ENCODE data around the gene IGFBP2.
A peak's percentile ranks its signal among the peaks of the same experiment; 100 is the strongest.

Gene IGFBP2

DNA sequence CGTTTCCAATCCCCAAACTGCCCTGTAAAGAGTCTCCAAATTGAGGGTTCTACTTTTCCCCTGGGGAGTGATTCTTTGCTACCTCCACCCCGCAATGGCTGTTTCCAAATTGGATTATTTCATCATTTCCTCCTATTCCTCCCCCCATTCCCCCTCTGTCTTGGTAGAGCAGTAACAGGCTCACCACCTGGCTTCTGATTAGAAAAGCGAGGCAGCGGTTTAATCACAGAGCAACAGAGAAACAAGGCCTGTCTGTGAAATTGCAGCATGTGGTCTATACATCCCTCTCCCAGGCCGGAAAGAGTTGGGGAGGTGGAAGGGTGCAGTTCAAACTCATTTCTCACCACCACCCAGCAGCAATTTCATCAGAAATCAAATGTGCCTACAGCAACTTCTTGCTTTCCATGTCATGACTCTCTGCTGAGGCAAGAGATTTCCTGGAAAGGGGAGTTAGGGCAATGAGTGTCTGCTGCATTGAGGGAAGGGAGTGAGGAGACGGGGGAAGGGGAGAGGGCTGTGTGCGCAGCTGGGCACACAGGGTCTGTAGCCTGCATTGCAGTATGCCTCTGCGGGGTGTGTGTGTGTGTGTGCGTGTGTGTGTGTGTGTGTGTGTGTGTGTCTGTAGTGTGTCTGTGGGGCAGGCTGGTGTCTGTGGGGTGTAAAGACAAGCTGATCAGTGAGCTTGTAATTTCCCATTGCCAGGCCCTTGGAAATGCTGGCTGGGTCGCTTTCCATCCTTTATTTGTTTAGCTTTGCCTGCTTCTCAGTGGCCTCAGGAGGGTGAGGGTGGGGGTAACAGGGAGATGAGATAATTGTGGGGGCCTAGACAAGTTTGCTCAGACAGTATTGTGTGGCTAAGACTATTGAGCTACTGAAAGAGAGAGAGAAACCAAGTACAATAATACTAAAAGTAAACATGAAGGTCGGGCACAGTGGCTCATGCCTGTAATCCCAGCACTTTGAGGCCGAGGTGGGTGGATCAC is 13.5 kb upstream of the IGFBP2 start:
- peaks cover 0 to 5% of the 10 kb centered on the region in 2 donors for H3K4me1 Mint-ChIP-seq (ENCODE audit: low read depth in 2 of 2)
- no peaks in the 10 kb centered on the region for H3K9me3 Mint-ChIP-seq
- DNase-seq, result no peak
- ATAC-seq (replicated peaks), result no peak
- H3K4me3 Mint-ChIP-seq, result no peak overlapping the region
- no peaks in the 10 kb centered on the region for H3K36me3 Mint-ChIP-seq (ENCODE audit: insufficient read depth)
- H3K27me3 Mint-ChIP-seq, result peaks cover 12 to 55% of the 10 kb centered on the region in 2 donors
- no peak overlapping the region for H3K27ac Mint-ChIP-seq

DNA sequence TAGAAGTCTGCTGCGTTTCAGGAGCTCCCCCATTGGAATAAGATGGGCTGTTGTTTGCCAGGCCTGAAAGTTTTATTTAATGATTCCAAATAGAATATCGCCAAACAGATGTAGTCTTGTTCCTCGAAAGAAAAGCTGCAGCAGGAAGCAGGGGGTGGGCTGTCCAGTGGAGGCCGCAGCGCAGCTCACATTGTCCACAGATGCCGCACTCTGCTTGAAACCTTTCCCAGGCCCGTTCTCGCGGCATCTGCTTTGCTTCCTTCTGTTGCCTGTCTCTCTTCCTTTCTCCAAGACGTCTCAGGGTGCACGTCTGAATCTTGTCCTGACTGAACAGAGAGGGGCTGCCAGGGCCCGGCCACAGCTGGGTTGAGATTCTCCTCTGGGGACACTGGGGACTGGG is 12.4 kb upstream of the IGFBP2 start:
- no peaks in the 10 kb centered on the region for H3K9me3 Mint-ChIP-seq
- H3K4me1 Mint-ChIP-seq (ENCODE audit: low read depth in 2 of 2), result peaks cover 0 to 5% of the 10 kb centered on the region in 2 donors
- H3K27ac Mint-ChIP-seq, result no peak overlapping the region
- H3K36me3 Mint-ChIP-seq (ENCODE audit: insufficient read depth), result no peaks in the 10 kb centered on the region
- DNase-seq, result no peak
- peaks cover 12 to 56% of the 10 kb centered on the region in 2 donors for H3K27me3 Mint-ChIP-seq
- ATAC-seq (replicated peaks), result no peak
- no peak overlapping the region for H3K4me3 Mint-ChIP-seq

DNA sequence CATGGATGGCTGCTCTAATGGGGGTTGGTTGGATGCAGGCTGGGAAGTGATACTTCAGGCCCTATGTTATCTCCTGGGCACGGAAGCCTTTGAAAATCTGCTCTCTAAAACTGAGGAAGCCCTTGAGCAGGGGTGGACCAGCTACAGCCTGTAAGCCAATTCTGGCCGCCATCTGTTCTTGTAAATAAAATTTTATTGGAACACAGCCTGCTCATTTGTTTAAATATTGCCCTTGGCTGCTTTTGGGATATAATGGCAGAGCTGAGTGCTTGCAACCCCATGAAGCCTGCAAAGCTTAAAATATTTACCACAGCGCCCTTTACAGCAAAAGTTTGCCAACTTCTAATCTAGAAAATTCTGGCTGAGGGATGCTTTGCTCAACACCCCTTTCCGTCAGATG is 11.9 kb upstream of the IGFBP2 start:
- Mint-ChIP-seq H3K4me1 (ENCODE audit: low read depth in 2 of 2) (peaks cover 0 to 5% of the 10 kb centered on the region in 2 donors), H3K27ac (no peak overlapping the region), H3K36me3 (ENCODE audit: insufficient read depth) (no peaks in the 10 kb centered on the region), H3K27me3 (peaks cover 12 to 59% of the 10 kb centered on the region in 2 donors), H3K9me3 (no peaks in the 10 kb centered on the region), H3K4me3 (no peak overlapping the region)
- ATAC-seq (replicated peaks) (no peak), DNase-seq (no peak)

DNA sequence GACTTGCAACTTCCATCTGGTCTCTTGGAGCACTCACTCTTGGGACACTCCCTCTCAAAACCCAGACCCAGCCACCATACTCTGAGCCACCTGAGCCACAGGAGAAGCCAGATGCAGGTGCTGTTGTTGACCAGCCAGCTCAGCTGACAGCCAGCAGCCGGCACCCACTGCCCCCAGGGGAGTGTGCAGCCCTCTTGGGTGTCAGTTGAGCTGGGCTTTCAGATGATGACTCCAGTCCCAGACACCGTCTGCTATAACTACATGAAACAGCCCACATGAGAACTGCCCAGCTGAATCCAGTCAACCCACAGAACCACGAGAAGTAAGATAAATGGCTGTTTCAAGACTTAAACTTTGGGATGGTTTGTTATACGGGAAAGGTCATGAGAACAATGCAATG is 10.7 kb upstream of the IGFBP2 start:
- H3K9me3 Mint-ChIP-seq, result no peaks in the 10 kb centered on the region
- peaks cover 0 to 5% of the 10 kb centered on the region in 2 donors for H3K4me1 Mint-ChIP-seq (ENCODE audit: low read depth in 2 of 2)
- no peak overlapping the region for H3K4me3 Mint-ChIP-seq
- H3K36me3 Mint-ChIP-seq (ENCODE audit: insufficient read depth), result no peaks in the 10 kb centered on the region
- ATAC-seq (replicated peaks), result no peak
- DNase-seq, result no peak
- H3K27ac Mint-ChIP-seq, result no peak overlapping the region
- peaks cover 6 to 59% of the 10 kb centered on the region in 2 donors for H3K27me3 Mint-ChIP-seq

DNA sequence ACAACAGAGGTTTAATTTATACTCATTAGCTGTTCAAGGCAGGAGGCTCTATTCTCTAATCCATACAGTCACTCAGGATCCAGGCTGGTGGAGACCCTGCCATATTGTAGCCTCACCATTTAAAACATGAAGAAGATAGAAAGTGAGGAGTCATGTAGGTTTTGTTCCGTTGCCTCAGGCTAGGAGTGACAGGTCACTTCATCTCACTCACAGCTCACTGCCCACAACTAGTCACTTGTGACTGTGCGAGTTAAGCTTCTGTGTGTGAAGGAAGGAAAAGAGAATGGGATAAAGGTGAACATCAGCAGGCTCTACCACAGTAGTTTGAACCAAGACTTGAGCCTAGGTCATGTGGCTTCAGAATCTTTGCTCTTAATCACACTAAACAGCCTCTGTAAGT is 9.0 kb upstream of the IGFBP2 start:
- H3K27ac Mint-ChIP-seq, result no peak overlapping the region
- H3K4me1 Mint-ChIP-seq (ENCODE audit: low read depth in 2 of 2), result peaks cover 0 to 5% of the 10 kb centered on the region in 2 donors
- no peak for DNase-seq
- H3K9me3 Mint-ChIP-seq, result no peaks in the 10 kb centered on the region
- H3K4me3 Mint-ChIP-seq, result no peak overlapping the region
- peaks cover 0 to 57% of the 10 kb centered on the region in 2 donors for H3K27me3 Mint-ChIP-seq
- no peak for ATAC-seq (replicated peaks)
- no peaks in the 10 kb centered on the region for H3K36me3 Mint-ChIP-seq (ENCODE audit: insufficient read depth)

DNA sequence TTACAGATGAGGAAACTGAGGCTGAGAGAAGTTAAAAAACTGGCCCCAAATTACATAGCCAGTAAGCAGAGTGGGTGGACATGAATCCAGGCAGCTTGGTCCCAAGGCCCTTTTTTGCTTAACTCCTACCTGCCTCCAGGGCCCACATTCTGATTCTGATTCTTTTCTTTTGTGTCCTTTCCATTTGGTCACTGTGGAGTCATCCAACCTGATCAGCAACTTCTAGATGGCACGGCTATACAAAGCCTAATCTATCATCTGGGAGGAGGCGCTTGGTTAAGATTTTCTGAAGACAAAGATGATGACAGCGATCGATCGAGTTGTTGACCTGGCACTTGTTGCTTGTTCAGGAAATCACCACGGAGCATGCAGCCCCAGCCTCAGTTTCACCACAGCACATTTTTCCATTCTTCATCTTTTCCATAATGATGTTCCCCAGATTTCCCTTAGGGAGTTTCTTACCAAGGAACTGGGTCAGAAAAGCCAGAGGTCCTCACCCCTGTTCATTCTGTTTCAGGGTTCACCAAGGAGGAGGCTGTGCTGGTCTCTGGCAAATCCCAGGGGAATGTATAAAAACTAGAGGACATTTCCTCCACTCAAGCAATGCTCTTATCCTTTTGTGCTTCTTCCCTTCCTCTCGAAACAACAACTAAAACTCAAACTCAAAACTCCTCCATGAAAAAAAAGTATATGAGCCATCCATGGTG is 6.9 kb upstream of the IGFBP2 start:
- Mint-ChIP-seq H3K27me3 (peaks cover under 1 to 62% of the 10 kb centered on the region in 2 donors), H3K4me1 (ENCODE audit: low read depth in 2 of 2) (no peaks in the 10 kb centered on the region), H3K4me3 (no peak overlapping the region), H3K36me3 (ENCODE audit: insufficient read depth) (no peaks in the 10 kb centered on the region), H3K9me3 (no peaks in the 10 kb centered on the region), H3K27ac (no peak overlapping the region)
- ATAC-seq (replicated peaks) (no peak), DNase-seq (no peak)

DNA sequence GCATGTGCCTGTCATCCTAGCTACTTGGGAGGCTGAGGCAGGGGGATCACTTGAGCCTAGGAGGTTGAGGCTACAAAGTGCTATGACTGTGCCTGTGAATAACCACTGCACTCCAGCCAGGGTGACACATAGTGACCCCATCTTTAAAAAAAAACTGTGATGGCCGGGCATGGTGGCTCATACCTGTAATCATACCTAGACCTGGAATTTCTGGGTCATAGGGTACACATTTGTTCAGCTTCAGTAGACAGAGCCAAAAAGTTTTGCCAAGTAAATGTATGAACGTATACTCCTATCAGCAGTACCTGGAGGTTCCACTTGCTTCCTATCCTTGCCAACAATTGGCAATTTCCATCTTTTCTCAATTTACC is 6.4 kb upstream of the IGFBP2 start:
- Mint-ChIP-seq H3K36me3 (ENCODE audit: insufficient read depth) (no peaks in the 10 kb centered on the region), H3K27ac (no peak overlapping the region), H3K9me3 (no peaks in the 10 kb centered on the region), H3K4me1 (ENCODE audit: low read depth in 2 of 2) (no peaks in the 10 kb centered on the region), H3K4me3 (no peak overlapping the region), H3K27me3 (peaks cover 6 to 65% of the 10 kb centered on the region in 2 donors)
- no peak for ATAC-seq (replicated peaks)
- DNase-seq, result no peak

DNA sequence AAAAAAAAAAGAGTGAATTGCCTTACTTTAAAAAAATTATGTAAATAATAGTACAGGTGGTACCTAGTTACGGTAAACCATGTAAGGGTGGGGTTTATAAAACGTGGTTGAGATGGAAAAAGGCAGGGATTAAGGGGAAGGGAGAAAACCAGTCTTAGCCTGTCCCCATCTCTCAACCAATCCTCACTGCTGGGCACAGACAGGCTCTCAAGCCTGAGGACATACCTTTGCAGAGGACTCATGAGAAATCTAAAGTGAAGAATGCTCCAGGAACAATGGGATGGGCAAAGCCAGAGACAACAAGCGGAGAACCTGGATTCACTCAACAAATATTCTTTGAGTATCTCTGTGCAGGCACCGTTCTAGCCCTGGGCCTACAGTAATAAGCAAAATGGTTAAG is 3.4 kb upstream of the IGFBP2 start:
- Mint-ChIP-seq H3K4me1 (ENCODE audit: low read depth in 2 of 2) (peaks cover 12% of the 10 kb centered on the region in 2 donors), H3K4me3 (no peak overlapping the region), H3K36me3 (ENCODE audit: insufficient read depth) (no peaks in the 10 kb centered on the region), H3K9me3 (no peaks in the 10 kb centered on the region), H3K27ac (no peak overlapping the region), H3K27me3 (peaks cover 27 to 84% of the 10 kb centered on the region in 2 donors)
- no peak for DNase-seq
- no peak for ATAC-seq (replicated peaks)

DNA sequence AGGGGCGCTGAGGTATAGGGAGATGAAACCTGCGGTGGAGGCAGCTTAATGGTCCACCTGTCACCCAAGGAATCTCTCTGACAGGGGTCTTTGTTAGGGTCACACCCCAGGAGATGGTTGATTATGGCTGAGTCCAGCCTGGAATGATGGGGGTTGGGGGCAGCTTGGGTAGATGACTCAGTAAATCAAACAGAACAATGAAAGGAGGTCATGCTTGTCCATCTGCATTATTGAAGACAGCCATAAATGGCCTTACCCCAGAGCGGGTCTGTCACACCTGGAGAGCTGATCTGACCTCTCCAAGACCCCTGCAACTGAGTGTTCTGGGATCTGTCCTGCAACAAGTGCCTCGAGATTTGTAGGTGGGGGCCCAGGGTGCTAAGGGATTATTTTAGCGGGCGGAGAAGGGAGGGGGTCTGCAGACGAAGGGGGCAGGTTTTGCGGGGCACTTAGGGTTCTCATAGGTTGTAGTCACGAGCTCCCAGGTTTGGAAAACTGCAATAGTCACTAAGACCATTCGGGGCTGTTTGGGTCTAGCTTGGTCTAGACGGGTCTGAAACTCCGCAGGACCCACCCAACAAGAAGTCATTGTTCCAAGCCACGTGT is 771 bp upstream of the IGFBP2 start:
- ATAC-seq (replicated peaks), result no peak
- H3K27me3 Mint-ChIP-seq, result peaks cover 53 to 87% of the 10 kb centered on the region in 2 donors

DNA sequence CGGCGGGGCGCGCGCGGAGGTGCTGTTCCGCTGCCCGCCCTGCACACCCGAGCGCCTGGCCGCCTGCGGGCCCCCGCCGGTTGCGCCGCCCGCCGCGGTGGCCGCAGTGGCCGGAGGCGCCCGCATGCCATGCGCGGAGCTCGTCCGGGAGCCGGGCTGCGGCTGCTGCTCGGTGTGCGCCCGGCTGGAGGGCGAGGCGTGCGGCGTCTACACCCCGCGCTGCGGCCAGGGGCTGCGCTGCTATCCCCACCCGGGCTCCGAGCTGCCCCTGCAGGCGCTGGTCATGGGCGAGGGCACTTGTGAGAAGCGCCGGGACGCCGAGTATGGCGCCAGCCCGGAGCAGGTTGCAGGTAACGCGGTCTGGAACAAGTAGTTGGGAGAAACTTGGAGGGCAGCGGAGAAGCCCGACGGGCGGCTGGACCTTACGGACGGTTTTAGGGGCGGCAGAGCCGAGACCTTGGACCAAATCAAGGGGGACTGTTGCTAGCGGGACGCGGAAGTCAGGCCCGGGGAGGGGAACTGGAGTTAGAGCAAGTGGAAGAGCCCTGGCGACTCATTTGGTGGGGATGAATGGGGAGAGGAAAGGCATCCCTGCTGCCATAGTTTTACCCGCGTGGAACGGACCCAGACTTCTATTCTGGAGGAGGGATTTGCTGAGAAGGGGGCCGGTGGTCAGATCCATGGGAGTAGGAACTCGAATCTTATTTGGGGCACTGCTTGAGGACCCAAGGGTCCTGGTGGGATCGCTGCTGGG is 573 bp downstream of the IGFBP2 start:
- H3K27ac Mint-ChIP-seq, result no peak overlapping the region
- H3K27me3 Mint-ChIP-seq, result peaks cover 56 to 84% of the 10 kb centered on the region in 2 donors
- no peaks in the 10 kb centered on the region for H3K9me3 Mint-ChIP-seq

More for the DNA sequence above, 771 bp upstream of the IGFBP2 start:
- no peak for DNase-seq
- peaks cover 15 to 18% of the 10 kb centered on the region in 2 donors for H3K4me1 Mint-ChIP-seq (ENCODE audit: low read depth in 2 of 2)
- H3K9me3 Mint-ChIP-seq, result no peaks in the 10 kb centered on the region
- no peaks in the 10 kb centered on the region for H3K36me3 Mint-ChIP-seq (ENCODE audit: insufficient read depth)
- H3K4me3 Mint-ChIP-seq, result peak overlapping the region; percentile 78 to 80
- H3K27ac Mint-ChIP-seq, result no peak overlapping the region

DNA sequence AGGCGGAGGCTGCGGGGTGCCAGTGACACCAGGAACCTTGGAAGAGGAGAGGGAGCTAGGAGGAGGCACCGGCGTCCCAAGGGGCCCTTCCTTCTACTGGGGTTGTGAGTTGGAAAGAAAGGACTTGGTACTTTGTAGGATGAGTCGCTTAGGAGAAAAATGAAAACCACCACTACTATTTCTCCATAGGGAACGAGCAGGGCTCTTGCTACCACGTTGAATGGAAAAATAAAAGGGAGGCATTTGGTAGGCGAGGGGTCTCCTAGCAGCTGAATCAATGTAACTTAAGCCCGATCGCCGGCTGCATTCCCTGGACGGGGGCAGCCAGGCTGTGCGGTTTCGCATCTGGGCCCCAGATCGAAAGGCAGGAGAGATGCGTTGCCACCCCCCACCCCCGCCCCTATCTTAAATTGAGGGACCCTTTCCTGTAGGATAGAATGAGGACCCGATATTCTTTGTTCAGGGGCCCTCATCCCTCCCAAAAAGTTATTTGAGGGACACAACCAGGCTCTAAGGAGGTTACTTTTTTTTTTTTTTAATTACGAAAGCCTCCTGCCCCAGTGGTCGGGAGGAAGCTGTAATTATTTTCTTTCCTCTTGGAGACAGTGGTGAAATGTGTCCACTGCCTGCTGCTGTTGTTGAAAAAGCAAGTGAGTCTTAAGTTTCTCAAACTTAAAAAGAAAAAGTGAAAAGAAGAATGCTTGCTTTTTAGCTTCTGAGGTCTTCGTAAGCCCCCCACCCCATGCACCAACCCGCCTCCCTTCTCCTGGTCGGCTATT is 1.3 kb downstream of the IGFBP2 start:
- peaks cover 15 to 18% of the 10 kb centered on the region in 2 donors for H3K4me1 Mint-ChIP-seq (ENCODE audit: low read depth in 2 of 2)
- H3K27ac Mint-ChIP-seq, result no peak overlapping the region
- DNase-seq (no peak), ATAC-seq (replicated peaks) (no peak)
- no peaks in the 10 kb centered on the region for H3K36me3 Mint-ChIP-seq (ENCODE audit: insufficient read depth)
- no peaks in the 10 kb centered on the region for H3K9me3 Mint-ChIP-seq
- H3K4me3 Mint-ChIP-seq, result peak overlapping the region; percentile 73 to 74
- peaks cover 56 to 82% of the 10 kb centered on the region in 2 donors for H3K27me3 Mint-ChIP-seq

More for the DNA sequence above, 573 bp downstream of the IGFBP2 start:
- no peak for DNase-seq
- Mint-ChIP-seq H3K4me3 (peak overlapping the region; percentile 73 to 74), H3K4me1 (ENCODE audit: low read depth in 2 of 2) (peaks cover 15 to 18% of the 10 kb centered on the region in 2 donors), H3K36me3 (ENCODE audit: insufficient read depth) (no peaks in the 10 kb centered on the region)
- ATAC-seq (replicated peaks), result no peak

DNA sequence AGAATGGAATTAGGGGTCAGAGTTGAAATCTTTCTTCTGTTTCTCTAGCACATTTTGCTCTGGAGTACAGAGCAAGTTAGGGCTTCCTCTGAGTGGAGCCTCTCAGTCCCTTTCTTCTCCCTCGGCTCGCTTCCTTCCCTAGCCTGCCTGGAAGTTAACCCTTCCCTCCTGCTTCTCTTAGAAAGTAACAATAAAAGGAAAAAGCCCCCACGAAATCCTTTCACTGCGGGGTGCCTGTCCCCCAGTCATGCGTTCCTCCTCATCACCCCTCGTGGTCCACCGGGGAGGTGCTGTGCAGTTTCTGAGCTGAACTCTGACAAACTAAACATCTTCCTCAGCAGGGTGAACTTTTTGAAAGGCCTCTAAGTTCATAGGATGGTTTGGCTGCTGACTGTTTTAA is 2.0 kb downstream of the IGFBP2 start:
- Mint-ChIP-seq H3K27ac (no peak overlapping the region), H3K4me1 (ENCODE audit: low read depth in 2 of 2) (peaks cover 15 to 18% of the 10 kb centered on the region in 2 donors), H3K27me3 (peaks cover 61 to 81% of the 10 kb centered on the region in 2 donors), H3K4me3 (peak overlapping the region in 1 of 2 donors; percentile 54), H3K9me3 (no peaks in the 10 kb centered on the region), H3K36me3 (ENCODE audit: insufficient read depth) (no peaks in the 10 kb centered on the region)
- DNase-seq, result no peak
- no peak for ATAC-seq (replicated peaks)

All from effector memory CD8-positive, alpha-beta T cell (primary cell).